ENCODE measurements around the gene SLC25A21. TPM values are rescaled to one million over a fixed set of nuclear protein-coding genes. Genes with fewer than 3 reads are reported as not detected.

The SLC25A21 gene
- total and polyA plus RNA-seq, 2 of the 13 experiments (the other 11 are each of a cell fraction or from before 2014, with no cell fraction given) = 1.9 to 2.9 TPM

DNA sequence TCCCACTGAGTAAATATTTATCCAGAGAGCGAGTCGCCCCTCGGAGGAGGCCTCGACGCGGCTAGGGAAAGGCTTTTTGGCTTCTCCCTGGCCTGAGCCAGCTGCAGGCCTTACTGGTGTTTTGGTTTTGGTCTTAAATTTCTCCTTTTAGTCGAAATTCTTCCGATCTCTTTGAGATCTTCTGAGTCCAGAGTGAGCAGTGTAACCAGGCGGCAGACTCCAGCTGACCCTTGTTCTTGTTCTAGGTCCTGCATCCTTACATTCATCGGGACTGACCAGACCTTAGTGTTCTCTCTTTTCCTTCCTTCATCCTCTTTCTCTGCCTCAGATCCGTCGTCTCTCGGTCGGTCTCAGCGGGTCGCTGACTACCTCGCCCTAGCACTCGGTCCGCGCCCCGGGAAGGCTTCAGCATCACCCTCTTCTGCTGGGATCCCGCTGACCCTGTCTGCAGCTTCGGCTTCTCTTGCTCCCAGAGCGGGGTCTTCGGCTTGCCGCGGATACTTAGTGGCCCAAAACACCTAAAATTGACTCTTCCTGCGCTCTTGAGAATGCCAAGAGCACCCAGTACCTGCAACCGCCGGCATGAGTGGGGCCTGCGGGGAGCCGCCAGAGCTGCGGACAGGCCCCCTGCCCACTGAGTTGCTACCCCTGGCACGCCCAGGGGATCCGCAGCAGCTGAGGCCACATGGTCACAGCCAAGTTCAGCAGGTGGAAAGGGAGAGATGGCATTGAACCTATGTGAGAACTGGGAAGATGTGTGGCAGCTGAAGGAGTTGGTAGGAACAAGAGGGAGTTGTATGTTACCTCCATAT lies 513.2 kb downstream of the SLC25A21 start (continued):
- TF ChIP-seq, protein P1, sequence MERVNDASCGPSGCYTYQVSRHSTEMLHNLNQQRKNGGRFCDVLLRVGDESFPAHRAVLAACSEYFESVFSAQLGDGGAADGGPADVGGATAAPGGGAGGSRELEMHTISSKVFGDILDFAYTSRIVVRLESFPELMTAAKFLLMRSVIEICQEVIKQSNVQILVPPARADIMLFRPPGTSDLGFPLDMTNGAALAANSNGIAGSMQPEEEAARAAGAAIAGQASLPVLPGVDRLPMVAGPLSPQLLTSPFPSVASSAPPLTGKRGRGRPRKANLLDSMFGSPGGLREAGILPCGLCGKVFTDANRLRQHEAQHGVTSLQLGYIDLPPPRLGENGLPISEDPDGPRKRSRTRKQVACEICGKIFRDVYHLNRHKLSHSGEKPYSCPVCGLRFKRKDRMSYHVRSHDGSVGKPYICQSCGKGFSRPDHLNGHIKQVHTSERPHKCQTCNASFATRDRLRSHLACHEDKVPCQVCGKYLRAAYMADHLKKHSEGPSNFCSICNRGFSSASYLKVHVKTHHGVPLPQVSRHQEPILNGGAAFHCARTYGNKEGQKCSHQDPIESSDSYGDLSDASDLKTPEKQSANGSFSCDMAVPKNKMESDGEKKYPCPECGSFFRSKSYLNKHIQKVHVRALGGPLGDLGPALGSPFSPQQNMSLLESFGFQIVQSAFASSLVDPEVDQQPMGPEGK (CRISPR knock-in tag; IDR thresholded peaks at IDR 0.05) = peak; percentile 19; the same call in 1 of the 2 replicates
- TF ChIP-seq ZNF234 (CRISPR knock-in tag; conservative IDR thresholded peaks at IDR 0.05) = no peak

DNA sequence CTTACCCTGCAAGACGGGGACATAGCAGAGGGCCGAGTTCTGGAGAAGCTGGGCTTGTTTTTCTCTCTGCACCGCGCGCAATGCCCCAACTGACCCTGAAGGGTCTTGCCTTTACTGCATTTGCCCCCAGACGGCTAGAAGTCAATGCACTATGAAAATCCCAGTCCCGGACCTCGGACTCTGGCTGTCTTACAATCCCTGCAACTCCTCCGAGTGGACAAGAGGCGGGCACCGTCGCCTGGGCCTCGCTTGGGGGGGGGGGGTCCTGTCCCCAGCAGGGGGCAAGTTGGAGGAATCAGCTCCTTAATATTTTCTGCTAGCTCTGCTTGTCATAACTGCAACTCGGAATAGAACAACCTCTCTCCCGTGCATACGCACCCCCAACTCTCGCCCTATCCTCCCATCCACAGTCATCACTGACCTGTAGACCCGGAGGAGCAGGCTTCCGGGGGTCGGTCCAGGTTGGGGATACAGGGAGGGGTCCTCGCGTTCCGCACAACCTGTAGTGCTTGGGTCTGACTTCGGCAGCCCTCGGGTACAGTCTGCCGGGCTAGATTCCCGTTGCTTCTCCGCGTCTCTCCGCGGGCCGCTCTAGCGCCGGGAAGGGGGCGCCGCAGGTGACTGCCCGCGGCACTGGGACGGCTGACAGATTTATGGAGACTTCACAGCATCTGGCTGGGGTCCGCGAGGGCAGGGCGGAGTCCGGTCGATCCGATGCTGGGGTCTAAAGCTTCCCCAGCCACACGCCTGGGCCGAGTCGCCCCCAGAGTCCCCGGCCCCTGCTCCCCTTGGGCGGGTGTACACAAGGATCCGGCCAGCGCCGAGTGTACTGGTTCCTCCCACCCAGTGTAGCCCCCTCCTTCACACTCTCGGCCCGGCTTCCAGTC lies 514.0 kb downstream of the SLC25A21 start:
- H3K27ac ChIP-seq (ENCODE audit: extremely low read length, insufficient read depth, low read length) = no peak overlapping the region
- in situ Hi-C loops (cut with HindIII; ENCODE audit: extremely low pct_ligation_motif_present, low pct_unique_long_range_greater_than_20kb) (no loop called here), intact Hi-C loops (cut with micrococcal nuclease; ENCODE audit: unreplicated experiment) (no loop called here)
- H3K4me3 ChIP-seq (replicated peaks in 1 of 3; ENCODE audit: insufficient read depth in 1 of 3, low read depth in 2 of 3, low read length in 3 of 3) = peak overlapping the region in 2 of 3 experiments; percentile 1 to 38; a peak in 2 of 6 replicates
- BruUV-seq (replicated peaks) = no TSS peak
- 4% methylated on average over 55 of the region's 55 CpGs for WGBS (ENCODE audit: low lambda C conversion rate)
- ATAC-seq = peak; percentile 40
- DNase-seq (ENCODE audit: low spot score) = no peak
- H3K4me1 ChIP-seq (ENCODE audit: insufficient read depth, low read length) = peaks cover 23% of the 10 kb centered on the region
- no peak overlapping the region for H3K9ac ChIP-seq (ENCODE audit: insufficient read depth, low read depth, low read length)
- H3K27me3 ChIP-seq (ENCODE audit: control insufficient read depth in 1 of 2, insufficient read depth in 2 of 2, low read length in 2 of 2) = peaks cover 59 to 95% of the 10 kb centered on the region in 2 experiments
- H3K9me3 ChIP-seq (ENCODE audit: low read length) = no peaks in the 10 kb centered on the region
- POLR2A ChIA-PET = no interaction called here
- H3K79me2 ChIP-seq (ENCODE audit: insufficient read depth, low read length) = no peaks in the 10 kb centered on the region
- FAIRE-seq = no peak
- H2AFZ ChIP-seq (ENCODE audit: low read length) = no peak overlapping the region
- CTCF ChIA-PET (ENCODE audit: low intra/inter-chr PET ratio, low total read pairs) = no interaction called here
- H3K4me2 ChIP-seq (ENCODE audit: low read depth, low read length) = peak overlapping the region; percentile 24
- no peaks in the 10 kb centered on the region for H3K36me3 ChIP-seq (replicated peaks in 1 of 2; ENCODE audit: control insufficient read depth in 1 of 2, insufficient read depth in 2 of 2, low read length in 2 of 2)
- H4K20me1 ChIP-seq (ENCODE audit: insufficient read depth, low read length) = peaks cover 2% of the 10 kb centered on the region; the same call in 1 of the 2 replicates
- no peak for TF ChIP-seq ZNF317 (CRISPR knock-in tag; IDR thresholded peaks at IDR 0.05)
- TF ChIP-seq ATF7-NPFF (CRISPR knock-in tag; IDR thresholded peaks at IDR 0.05; ENCODE audit: low read depth) = no peak
- TF ChIP-seq, protein P2, sequence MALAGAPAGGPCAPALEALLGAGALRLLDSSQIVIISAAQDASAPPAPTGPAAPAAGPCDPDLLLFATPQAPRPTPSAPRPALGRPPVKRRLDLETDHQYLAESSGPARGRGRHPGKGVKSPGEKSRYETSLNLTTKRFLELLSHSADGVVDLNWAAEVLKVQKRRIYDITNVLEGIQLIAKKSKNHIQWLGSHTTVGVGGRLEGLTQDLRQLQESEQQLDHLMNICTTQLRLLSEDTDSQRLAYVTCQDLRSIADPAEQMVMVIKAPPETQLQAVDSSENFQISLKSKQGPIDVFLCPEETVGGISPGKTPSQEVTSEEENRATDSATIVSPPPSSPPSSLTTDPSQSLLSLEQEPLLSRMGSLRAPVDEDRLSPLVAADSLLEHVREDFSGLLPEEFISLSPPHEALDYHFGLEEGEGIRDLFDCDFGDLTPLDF (CRISPR knock-in tag; IDR thresholded peaks at IDR 0.05) = no peak
- peak; percentile 47 for TF ChIP-seq HNRNPLL (IDR thresholded peaks at IDR 0.05; ENCODE audit: low read depth, low read length, poor library complexity, severe bottlenecking)
- TF ChIP-seq NR3C1 (CRISPR knock-in tag; IDR thresholded peaks at IDR 0.05) = no peak
- TF ChIP-seq, protein P3, sequence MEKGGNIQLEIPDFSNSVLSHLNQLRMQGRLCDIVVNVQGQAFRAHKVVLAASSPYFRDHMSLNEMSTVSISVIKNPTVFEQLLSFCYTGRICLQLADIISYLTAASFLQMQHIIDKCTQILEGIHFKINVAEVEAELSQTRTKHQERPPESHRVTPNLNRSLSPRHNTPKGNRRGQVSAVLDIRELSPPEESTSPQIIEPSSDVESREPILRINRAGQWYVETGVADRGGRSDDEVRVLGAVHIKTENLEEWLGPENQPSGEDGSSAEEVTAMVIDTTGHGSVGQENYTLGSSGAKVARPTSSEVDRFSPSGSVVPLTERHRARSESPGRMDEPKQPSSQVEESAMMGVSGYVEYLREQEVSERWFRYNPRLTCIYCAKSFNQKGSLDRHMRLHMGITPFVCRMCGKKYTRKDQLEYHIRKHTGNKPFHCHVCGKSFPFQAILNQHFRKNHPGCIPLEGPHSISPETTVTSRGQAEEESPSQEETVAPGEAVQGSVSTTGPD (CRISPR knock-in tag; IDR thresholded peaks at IDR 0.05) = no peak
- TF ChIP-seq, protein P4, sequence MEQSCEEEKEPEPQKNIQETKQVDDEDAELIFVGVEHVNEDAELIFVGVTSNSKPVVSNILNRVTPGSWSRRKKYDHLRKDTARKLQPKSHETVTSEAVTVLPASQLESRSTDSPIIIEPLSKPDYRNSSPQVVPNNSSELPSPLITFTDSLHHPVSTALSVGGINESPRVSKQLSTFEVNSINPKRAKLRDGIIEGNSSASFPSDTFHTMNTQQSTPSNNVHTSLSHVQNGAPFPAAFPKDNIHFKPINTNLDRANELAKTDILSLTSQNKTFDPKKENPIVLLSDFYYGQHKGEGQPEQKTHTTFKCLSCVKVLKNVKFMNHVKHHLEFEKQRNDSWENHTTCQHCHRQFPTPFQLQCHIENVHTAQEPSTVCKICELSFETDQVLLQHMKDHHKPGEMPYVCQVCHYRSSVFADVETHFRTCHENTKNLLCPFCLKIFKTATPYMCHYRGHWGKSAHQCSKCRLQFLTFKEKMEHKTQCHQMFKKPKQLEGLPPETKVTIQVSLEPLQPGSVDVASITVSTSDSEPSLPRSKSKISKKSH (CRISPR knock-in tag; IDR thresholded peaks at IDR 0.05; ENCODE audit: borderline replicate concordance) = no peak; the same call in 1 of the 2 replicates
- TF ChIP-seq ZFP90 (CRISPR knock-in tag; IDR thresholded peaks at IDR 0.05; ENCODE audit: borderline replicate concordance) = no peak
- TF ChIP-seq, protein P5, sequence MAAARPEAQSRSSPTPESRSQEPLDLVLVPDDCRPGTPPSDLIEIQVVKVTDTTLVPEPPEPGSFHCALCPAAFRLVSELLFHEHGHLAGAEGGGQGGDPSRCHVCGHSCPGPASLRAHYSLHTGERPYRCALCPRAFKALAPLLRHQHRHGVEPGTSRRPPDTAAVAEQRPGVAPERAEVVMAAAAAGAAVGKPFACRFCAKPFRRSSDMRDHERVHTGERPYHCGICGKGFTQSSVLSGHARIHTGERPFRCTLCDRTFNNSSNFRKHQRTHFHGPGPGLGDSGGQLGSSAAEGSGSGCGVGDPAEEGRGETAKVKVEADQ (CRISPR knock-in tag; IDR thresholded peaks at IDR 0.05; ENCODE audit: borderline replicate concordance) = no peak
